CD4-positive, alpha-beta T cell (primary cell): Measurements from ENCODE around the gene CXCL5. TPM values are rescaled to one million over a fixed set of nuclear protein-coding genes. Genes with fewer than 3 reads are reported as not detected.

Experiments
- ATAC-seq: fragments of 200-7000 bp; cut with Tn5 transposase; one replicate; pipeline ENCODE4 v1.10.0; 2022; ENCODE audit warnings: mild to moderate bottlenecking; ENCODE audit not compliant: poor library complexity
- CTCF ChIA-PET: fragments of 350-600 bp; sonication (Branson Sonifier 250); formaldehyde crosslinking; loops from one replicate; lab custom pipeline; 2021; ENCODE audit warnings: antibody characterized with exemption, inconsistent platforms; lab: Charles Lee
- POLR2A ChIA-PET: fragments of 350-600 bp; sonication (Branson Sonifier 250); formaldehyde crosslinking; loops from one replicate; lab custom pipeline; 2021; ENCODE audit warnings: antibody characterized with exemption, inconsistent platforms; lab: Charles Lee
- DNase-seq, 14 experiments: peaks; one replicate each; pipeline ENCODE4 v3.0.0-alpha.2; 2013 to 2020; ENCODE audit warnings: mixed read lengths in 2 of 14
- H3K27ac ChIP-seq, 2 donors: one replicate each; pipeline versions ENCODE4 v1.5.1 to v1.7.0; 2013; ENCODE audit warnings: low read length in 2 of 2, low read depth in 1 of 2, mild to moderate bottlenecking in 1 of 2
- H3K27me3 ChIP-seq, 2 experiments: 1 replicate in 1 of 2; 2 replicates in 1 of 2; pipeline versions ENCODE4 v1.6.1 to v1.7.0; 2013; ENCODE audit warnings: low read length in 2 of 2, control low read depth in 1 of 2, mild to moderate bottlenecking in 1 of 2, moderate library complexity in 1 of 2; ENCODE audit not compliant: insufficient read depth in 2 of 2, control insufficient read depth in 1 of 2
- H3K36me3 ChIP-seq: one replicate; pipeline ENCODE4 v1.6.1; 2013; ENCODE audit warnings: low read length, control low read depth; ENCODE audit not compliant: insufficient read depth
- H3K4me1 ChIP-seq: one replicate; pipeline ENCODE4 v1.6.1; 2013; ENCODE audit warnings: low read length, control low read depth; ENCODE audit not compliant: insufficient read depth
- H3K4me3 ChIP-seq: one replicate; pipeline ENCODE4 v1.5.1; 2013; ENCODE audit warnings: mild to moderate bottlenecking, low read length, moderate library complexity
- H3K9me3 ChIP-seq, 2 experiments: 1 replicate in 1 of 2; 2 replicates in 1 of 2; pipeline versions ENCODE4 v1.6.1 to v1.7.0; 2013; ENCODE audit warnings: low read length in 2 of 2, mild to moderate bottlenecking in 2 of 2, control low read depth in 1 of 2, moderate library complexity in 1 of 2; ENCODE audit not compliant: control insufficient read depth in 1 of 2, insufficient read depth in 1 of 2
- H3K27ac Mint-ChIP-seq: one replicate; pipeline ENCODE4 v1.8.0; 2020; ENCODE audit warnings: mixed read lengths
- H3K27me3 Mint-ChIP-seq: one replicate; pipeline ENCODE4 v1.8.0; 2021; ENCODE audit warnings: mixed read lengths
- H3K36me3 Mint-ChIP-seq: one replicate; pipeline ENCODE4 v1.8.0; 2021; ENCODE audit warnings: low read depth, mixed read lengths
- H3K4me1 Mint-ChIP-seq: one replicate; pipeline ENCODE4 v1.8.0; 2021; ENCODE audit warnings: low read depth, mixed read lengths
- H3K4me3 Mint-ChIP-seq: one replicate; pipeline ENCODE4 v1.8.0; 2020; ENCODE audit warnings: mild to moderate bottlenecking, mixed read lengths
- H3K9me3 Mint-ChIP-seq: one replicate; pipeline ENCODE4 v1.8.0; 2020; ENCODE audit warnings: mixed read lengths
- intact Hi-C, 2 experiments: fragments of 100-400 bp; cut with DNase I in 1 of 2; cut with micrococcal nuclease in 1 of 2; formaldehyde crosslinking; loops; one replicate each; pipeline versions ENCODE4 v1.15.1 to v1.9.0; 2023 to 2025; cut with DNase I, micrococcal nuclease
- total RNA-seq, 174 experiments: library from RNA in 2 of 174; stranded (reverse) in 2 of 174; gene quantifications; one replicate each; pipeline ENCODE4 v1.2.3 and lab custom pipeline; 2021 to 2026
- TF ChIP-seq, protein P1 (sequence below): fragments of 200-600 bp; IDR thresholded peaks from one replicate; pipeline ENCODE4 v1.8.0; 2022; ENCODE audit warnings: antibody characterized with exemption, mild to moderate bottlenecking

The CXCL5 gene
- total RNA-seq, 2 experiments from 2014 or later, result not detected

DNA sequence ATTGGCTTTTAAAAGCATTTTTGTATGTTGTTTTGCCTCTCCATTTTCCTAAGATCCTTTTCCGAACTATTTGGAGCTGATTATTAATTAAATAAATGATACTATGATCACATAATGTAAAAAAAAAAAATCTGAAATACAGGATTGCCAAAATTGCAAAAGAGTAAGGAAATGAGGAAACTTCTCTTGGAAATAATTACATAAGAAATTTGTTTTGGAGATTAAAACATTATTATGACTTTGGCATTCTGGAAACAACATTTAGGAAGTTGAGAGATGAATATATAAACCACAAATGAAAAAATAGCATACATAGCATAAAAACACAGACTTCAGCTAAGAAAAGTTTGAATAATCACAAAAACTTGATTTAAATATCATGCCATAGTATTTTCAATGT, 50.2 kb downstream of the CXCL5 start:
- no peak overlapping the region for H3K4me3 ChIP-seq
- TF ChIP-seq, protein P1, sequence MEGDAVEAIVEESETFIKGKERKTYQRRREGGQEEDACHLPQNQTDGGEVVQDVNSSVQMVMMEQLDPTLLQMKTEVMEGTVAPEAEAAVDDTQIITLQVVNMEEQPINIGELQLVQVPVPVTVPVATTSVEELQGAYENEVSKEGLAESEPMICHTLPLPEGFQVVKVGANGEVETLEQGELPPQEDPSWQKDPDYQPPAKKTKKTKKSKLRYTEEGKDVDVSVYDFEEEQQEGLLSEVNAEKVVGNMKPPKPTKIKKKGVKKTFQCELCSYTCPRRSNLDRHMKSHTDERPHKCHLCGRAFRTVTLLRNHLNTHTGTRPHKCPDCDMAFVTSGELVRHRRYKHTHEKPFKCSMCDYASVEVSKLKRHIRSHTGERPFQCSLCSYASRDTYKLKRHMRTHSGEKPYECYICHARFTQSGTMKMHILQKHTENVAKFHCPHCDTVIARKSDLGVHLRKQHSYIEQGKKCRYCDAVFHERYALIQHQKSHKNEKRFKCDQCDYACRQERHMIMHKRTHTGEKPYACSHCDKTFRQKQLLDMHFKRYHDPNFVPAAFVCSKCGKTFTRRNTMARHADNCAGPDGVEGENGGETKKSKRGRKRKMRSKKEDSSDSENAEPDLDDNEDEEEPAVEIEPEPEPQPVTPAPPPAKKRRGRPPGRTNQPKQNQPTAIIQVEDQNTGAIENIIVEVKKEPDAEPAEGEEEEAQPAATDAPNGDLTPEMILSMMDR, result no peak
- H3K4me1 Mint-ChIP-seq, result no peaks in the 10 kb centered on the region
- no peaks in the 10 kb centered on the region for H3K9me3 ChIP-seq
- ChIA-PET CTCF (no interaction called here), POLR2A (interaction anchor here (0.6 kb wide), 1 partner anchor 21 kb away, joined by 3 read pairs; no protein-coding TSS in a partner anchor)
- H3K27me3 Mint-ChIP-seq, result peaks cover 36% of the 10 kb centered on the region
- no peaks in the 10 kb centered on the region for H3K9me3 Mint-ChIP-seq
- no peaks in the 10 kb centered on the region for H3K36me3 Mint-ChIP-seq
- H3K4me3 Mint-ChIP-seq, result no peak overlapping the region
- peaks cover 7 to 16% of the 10 kb centered on the region in 2 experiments for H3K27me3 ChIP-seq
- intact Hi-C loops, result no loop called here
- no peaks in the 10 kb centered on the region for H3K4me1 ChIP-seq
- H3K36me3 ChIP-seq, result no peaks in the 10 kb centered on the region
- H3K27ac ChIP-seq, result no peak overlapping the region
- no peak for DNase-seq
- ATAC-seq, result no peak
- no peak overlapping the region for H3K27ac Mint-ChIP-seq

- CTCF ChIA-PET, result no interaction called here
- no peaks in the 10 kb centered on the region for H3K9me3 ChIP-seq
- H3K27me3 ChIP-seq, result peaks cover 9 to 17% of the 10 kb centered on the region in 2 experiments
- Mint-ChIP-seq H3K36me3 (no peaks in the 10 kb centered on the region), H3K4me3 (no peak overlapping the region), H3K27me3 (peaks cover 44% of the 10 kb centered on the region), H3K9me3 (no peaks in the 10 kb centered on the region), H3K27ac (no peak overlapping the region), H3K4me1 (no peaks in the 10 kb centered on the region)
- H3K4me3 ChIP-seq, result no peak overlapping the region
- DNase-seq, result no peak
- H3K27ac ChIP-seq, result no peak overlapping the region
- H3K36me3 ChIP-seq, result no peaks in the 10 kb centered on the region
- TF ChIP-seq, protein P1, result no peak
- POLR2A ChIA-PET, result no interaction called here
- no peaks in the 10 kb centered on the region for H3K4me1 ChIP-seq
- intact Hi-C loops, result no loop called here
- no peak for ATAC-seq
These were observed 51.1 kb downstream of the CXCL5 start for GRCh38 chr4:73947239-73947985.

DNA sequence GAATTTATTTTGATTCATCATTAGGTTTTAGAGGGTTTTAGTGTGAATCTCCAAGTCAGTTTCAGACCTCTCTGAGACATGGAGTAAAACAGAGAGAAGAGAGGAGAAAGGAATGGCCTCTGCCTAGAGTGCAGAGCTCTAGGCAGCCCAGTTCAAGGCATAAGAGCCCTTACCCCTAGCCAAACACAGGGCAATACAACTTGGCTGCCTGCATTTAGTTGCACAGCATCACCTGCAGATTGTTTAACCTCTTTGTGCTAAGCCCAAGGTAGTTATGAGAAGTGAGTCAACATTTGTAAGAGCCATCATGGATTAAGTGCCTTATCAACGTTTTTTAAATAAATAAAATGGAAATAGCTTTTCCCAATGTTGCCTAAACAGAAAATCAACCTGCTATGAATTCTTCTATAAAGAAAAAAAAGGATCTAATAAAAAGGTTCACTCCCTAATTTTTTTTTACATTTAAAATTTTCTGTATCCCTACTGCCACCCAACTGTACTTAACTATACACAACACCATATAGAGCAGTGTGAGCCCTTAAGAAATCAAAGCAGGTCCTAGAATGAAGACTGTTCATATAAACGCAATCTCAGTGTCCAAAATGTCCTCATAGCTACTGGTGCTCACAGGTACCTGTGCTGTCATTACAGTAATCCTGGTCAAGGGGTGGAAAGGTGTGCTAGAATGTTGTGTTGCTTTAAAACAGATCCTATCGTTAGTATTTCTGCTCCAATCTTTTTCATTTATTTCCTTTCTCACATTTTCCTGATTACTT, 52.6 kb downstream of the CXCL5 start:
- no peaks in the 10 kb centered on the region for H3K9me3 Mint-ChIP-seq
- H3K4me1 Mint-ChIP-seq, result no peaks in the 10 kb centered on the region
- H3K27ac Mint-ChIP-seq, result no peak overlapping the region
- intact Hi-C loops, result no loop called here
- no peak overlapping the region for H3K4me3 ChIP-seq
- no peak for ATAC-seq
- H3K27me3 Mint-ChIP-seq, result peaks cover 56% of the 10 kb centered on the region
- CTCF ChIA-PET, result no interaction called here
- H3K36me3 Mint-ChIP-seq, result no peaks in the 10 kb centered on the region
- POLR2A ChIA-PET, result no interaction called here
- H3K27ac ChIP-seq, result no peak overlapping the region
- DNase-seq, result no peak
- peaks cover 9 to 17% of the 10 kb centered on the region in 2 experiments for H3K27me3 ChIP-seq
- no peak overlapping the region for H3K4me3 Mint-ChIP-seq
- TF ChIP-seq, protein P1, result no peak
- H3K4me1 ChIP-seq, result no peaks in the 10 kb centered on the region
- H3K9me3 ChIP-seq, result no peaks in the 10 kb centered on the region
- no peaks in the 10 kb centered on the region for H3K36me3 ChIP-seq

Other genes starting within 250 kb of the CXCL5 start
- not detected for gene CXCL6, start 162.0 kb downstream of the CXCL5 start, total RNA-seq
- gene PF4V1, start 145.4 kb downstream of the CXCL5 start, total RNA-seq, result not detected
- not detected for gene CXCL1, start 129.3 kb downstream of the CXCL5 start, total RNA-seq
- gene PF4, start 16.6 kb downstream of the CXCL5 start, total RNA-seq, result not detected
- gene PPBP, start 10.5 kb downstream of the CXCL5 start, total RNA-seq, result under 1 TPM; 0.52 to 0.95 TPM
- gene CXCL3, start 40.0 kb upstream of the CXCL5 start, total RNA-seq, result under 1 TPM; 0.30 to 0.61 TPM
- gene CXCL2, start 100.5 kb upstream of the CXCL5 start, total RNA-seq, result 1 to 10 TPM; 3.4 to 3.8 TPM
- 10 to 100 TPM; 13.7 to 14.4 TPM for gene MTHFD2L, start 159.4 kb upstream of the CXCL5 start, total RNA-seq